ENCODE results near the gene MYZAP. TPM values are rescaled to one million over a fixed set of nuclear protein-coding genes. Genes with fewer than 3 reads are reported as not detected.

Gene MYZAP
- total and polyA plus RNA-seq, 4 donors, result 0.50 to 1.8 (median 0.99) TPM

- H3K9me3 ChIP-seq (ENCODE audit: control insufficient read depth in 4 of 4, low read length in 3 of 4), result no peaks in the 10 kb centered on the region
- H3K4me3 ChIP-seq (ENCODE audit: low read depth in 1 of 3, low read length in 3 of 3), result no peak overlapping the region
- H3K4me1 ChIP-seq (ENCODE audit: control insufficient read depth in 4 of 4, insufficient read depth in 4 of 4, low read length in 3 of 4), result no peaks in the 10 kb centered on the region
- no peak overlapping the region for H3K27ac ChIP-seq (ENCODE audit: low read depth in 1 of 2, low read length in 2 of 2)
- no peak for DNase-seq (ENCODE audit: low spot score)
- H3K9ac ChIP-seq (ENCODE audit: low read depth in 1 of 2, low read length in 2 of 2), result no peak overlapping the region
- H3K36me3 ChIP-seq (ENCODE audit: control insufficient read depth in 4 of 4, insufficient read depth in 3 of 4, low read depth in 1 of 4, low read length in 3 of 4), result peaks cover 0 to 1% (median 0%) of the 10 kb centered on the region in 4 donors
- WGBS, result 74% methylated on average over 7 of the region's 7 CpGs
- no peak for TF ChIP-seq TAF1 (conservative IDR thresholded peaks at IDR 0.05)
- TF ChIP-seq NR2F2 (IDR thresholded peaks at IDR 0.05), result no peak
- no peak for TF ChIP-seq RAD21 (IDR thresholded peaks at IDR 0.05)
- TF ChIP-seq, protein P1, sequence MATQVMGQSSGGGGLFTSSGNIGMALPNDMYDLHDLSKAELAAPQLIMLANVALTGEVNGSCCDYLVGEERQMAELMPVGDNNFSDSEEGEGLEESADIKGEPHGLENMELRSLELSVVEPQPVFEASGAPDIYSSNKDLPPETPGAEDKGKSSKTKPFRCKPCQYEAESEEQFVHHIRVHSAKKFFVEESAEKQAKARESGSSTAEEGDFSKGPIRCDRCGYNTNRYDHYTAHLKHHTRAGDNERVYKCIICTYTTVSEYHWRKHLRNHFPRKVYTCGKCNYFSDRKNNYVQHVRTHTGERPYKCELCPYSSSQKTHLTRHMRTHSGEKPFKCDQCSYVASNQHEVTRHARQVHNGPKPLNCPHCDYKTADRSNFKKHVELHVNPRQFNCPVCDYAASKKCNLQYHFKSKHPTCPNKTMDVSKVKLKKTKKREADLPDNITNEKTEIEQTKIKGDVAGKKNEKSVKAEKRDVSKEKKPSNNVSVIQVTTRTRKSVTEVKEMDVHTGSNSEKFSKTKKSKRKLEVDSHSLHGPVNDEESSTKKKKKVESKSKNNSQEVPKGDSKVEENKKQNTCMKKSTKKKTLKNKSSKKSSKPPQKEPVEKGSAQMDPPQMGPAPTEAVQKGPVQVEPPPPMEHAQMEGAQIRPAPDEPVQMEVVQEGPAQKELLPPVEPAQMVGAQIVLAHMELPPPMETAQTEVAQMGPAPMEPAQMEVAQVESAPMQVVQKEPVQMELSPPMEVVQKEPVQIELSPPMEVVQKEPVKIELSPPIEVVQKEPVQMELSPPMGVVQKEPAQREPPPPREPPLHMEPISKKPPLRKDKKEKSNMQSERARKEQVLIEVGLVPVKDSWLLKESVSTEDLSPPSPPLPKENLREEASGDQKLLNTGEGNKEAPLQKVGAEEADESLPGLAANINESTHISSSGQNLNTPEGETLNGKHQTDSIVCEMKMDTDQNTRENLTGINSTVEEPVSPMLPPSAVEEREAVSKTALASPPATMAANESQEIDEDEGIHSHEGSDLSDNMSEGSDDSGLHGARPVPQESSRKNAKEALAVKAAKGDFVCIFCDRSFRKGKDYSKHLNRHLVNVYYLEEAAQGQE (IDR thresholded peaks at IDR 0.05), result no peak
- no peak for TF ChIP-seq YY1 (IDR thresholded peaks at IDR 0.05)
- TF ChIP-seq, protein P2, sequence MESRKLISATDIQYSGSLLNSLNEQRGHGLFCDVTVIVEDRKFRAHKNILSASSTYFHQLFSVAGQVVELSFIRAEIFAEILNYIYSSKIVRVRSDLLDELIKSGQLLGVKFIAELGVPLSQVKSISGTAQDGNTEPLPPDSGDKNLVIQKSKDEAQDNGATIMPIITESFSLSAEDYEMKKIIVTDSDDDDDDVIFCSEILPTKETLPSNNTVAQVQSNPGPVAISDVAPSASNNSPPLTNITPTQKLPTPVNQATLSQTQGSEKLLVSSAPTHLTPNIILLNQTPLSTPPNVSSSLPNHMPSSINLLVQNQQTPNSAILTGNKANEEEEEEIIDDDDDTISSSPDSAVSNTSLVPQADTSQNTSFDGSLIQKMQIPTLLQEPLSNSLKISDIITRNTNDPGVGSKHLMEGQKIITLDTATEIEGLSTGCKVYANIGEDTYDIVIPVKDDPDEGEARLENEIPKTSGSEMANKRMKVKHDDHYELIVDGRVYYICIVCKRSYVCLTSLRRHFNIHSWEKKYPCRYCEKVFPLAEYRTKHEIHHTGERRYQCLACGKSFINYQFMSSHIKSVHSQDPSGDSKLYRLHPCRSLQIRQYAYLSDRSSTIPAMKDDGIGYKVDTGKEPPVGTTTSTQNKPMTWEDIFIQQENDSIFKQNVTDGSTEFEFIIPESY (IDR thresholded peaks at IDR 0.05), result no peak
- no peak for TF ChIP-seq GABPA (IDR thresholded peaks at IDR 0.05 in 1 of 2, conservative IDR thresholded peaks at IDR 0.05 in 1 of 2)
- TF ChIP-seq HNF4A (conservative IDR thresholded peaks at IDR 0.05), result no peak
- TF ChIP-seq, protein P3, sequence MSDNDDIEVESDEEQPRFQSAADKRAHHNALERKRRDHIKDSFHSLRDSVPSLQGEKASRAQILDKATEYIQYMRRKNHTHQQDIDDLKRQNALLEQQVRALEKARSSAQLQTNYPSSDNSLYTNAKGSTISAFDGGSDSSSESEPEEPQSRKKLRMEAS (IDR thresholded peaks at IDR 0.05), result no peak
- no peak for TF ChIP-seq ATF3 (IDR thresholded peaks at IDR 0.05)
- no peak for TF ChIP-seq EGR1 (IDR thresholded peaks at IDR 0.05; ENCODE audit: low read depth in 2 of 2)
- TF ChIP-seq FOXA1 (IDR thresholded peaks at IDR 0.05), result no peak
- no peak for TF ChIP-seq CTCF (IDR thresholded peaks at IDR 0.05; ENCODE audit: low read depth, low read length, missing input control)
- TF ChIP-seq HNF4G (IDR thresholded peaks at IDR 0.05), result no peak
- TF ChIP-seq SP1 (IDR thresholded peaks at IDR 0.05), result no peak
- TF ChIP-seq RXRA (IDR thresholded peaks at IDR 0.05), result no peak
- no peaks in the 10 kb centered on the region for H3K27me3 ChIP-seq (ENCODE audit: control insufficient read depth in 4 of 4, insufficient read depth in 4 of 4, low read length in 3 of 4)
These were observed 19.4 kb downstream of the MYZAP start for GRCh38 chr15:57611123-57611522.

DNA sequence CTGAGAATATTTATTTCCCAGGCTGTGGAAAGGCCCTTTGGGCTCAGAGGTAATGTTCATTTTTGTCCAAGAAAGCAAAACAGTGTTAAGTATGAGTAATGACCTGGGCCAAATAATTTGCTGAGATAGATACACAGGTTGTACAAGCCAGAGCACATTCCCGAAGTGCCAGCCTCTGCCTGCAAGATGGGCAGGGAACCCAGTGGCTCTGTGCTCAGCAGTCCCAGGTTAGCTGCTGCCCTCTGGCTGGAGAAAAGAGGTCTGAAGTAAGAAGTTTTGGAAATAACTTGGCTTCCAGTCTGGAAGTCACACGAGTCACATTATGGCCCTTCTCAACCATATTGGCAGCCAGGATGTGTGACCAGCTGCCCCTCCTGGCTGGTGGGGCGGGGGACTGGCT is 20.2 kb downstream of the MYZAP start:
- Histone ChIP-seq H3K4me1 (ENCODE audit: control insufficient read depth in 4 of 4, insufficient read depth in 4 of 4, low read length in 3 of 4) (no peaks in the 10 kb centered on the region), H3K36me3 (ENCODE audit: control insufficient read depth in 4 of 4, insufficient read depth in 3 of 4, low read depth in 1 of 4, low read length in 3 of 4) (peaks cover 0 to 1% (median 0%) of the 10 kb centered on the region in 4 donors), H3K9me3 (ENCODE audit: control insufficient read depth in 4 of 4, low read length in 3 of 4) (no peaks in the 10 kb centered on the region), H3K9ac (ENCODE audit: low read depth in 1 of 2, low read length in 2 of 2) (no peak overlapping the region), H3K27me3 (ENCODE audit: control insufficient read depth in 4 of 4, insufficient read depth in 4 of 4, low read length in 3 of 4) (no peaks in the 10 kb centered on the region), H3K4me3 (ENCODE audit: low read depth in 1 of 3, low read length in 3 of 3) (no peak overlapping the region), H3K27ac (ENCODE audit: low read depth in 1 of 2, low read length in 2 of 2) (no peak overlapping the region)
- TF ChIP-seq RAD21 (IDR thresholded peaks at IDR 0.05), result peak; percentile 70 to 76
- peak; percentile 29 for TF ChIP-seq CTCF (IDR thresholded peaks at IDR 0.05; ENCODE audit: low read depth, low read length, missing input control)
- no peak for TF ChIP-seq HNF4G (IDR thresholded peaks at IDR 0.05)
- WGBS, result 50% methylated on average over 3 of the region's 3 CpGs
- no peak for DNase-seq (ENCODE audit: low spot score)

Measured in liver (tissue), 9 donors.